ENCODE measurements around the gene HS6ST2.

The HS6ST2 gene

GRCh38 chrX:132594999-132595398 lies 363.4 kb downstream of the HS6ST2 start:
- H3K4me1 ChIP-seq (ENCODE audit: control insufficient read depth, low read depth, low read length) = no peaks in the 10 kb centered on the region
- peaks cover 4% of the 10 kb centered on the region for H3K9me3 ChIP-seq (ENCODE audit: control insufficient read depth, low read depth, low read length)
- no peaks in the 10 kb centered on the region for H3K36me3 ChIP-seq (ENCODE audit: control insufficient read depth, low read depth, low read length)
- no peaks in the 10 kb centered on the region for H3K27me3 ChIP-seq (ENCODE audit: control insufficient read depth, insufficient read depth, low read length)
- no peak overlapping the region for H3K4me3 ChIP-seq (ENCODE audit: low read length)
- H3K9ac ChIP-seq (ENCODE audit: low read length) = no peak overlapping the region
- no peak overlapping the region for H3K27ac ChIP-seq (ENCODE audit: low read length)

GRCh38 chrX:132594129-132594528 lies 364.3 kb downstream of the HS6ST2 start:
- H3K36me3 ChIP-seq (ENCODE audit: control insufficient read depth, low read depth, low read length) = no peaks in the 10 kb centered on the region
- H3K27ac ChIP-seq (ENCODE audit: low read length) = no peak overlapping the region
- H3K4me3 ChIP-seq (ENCODE audit: low read length) = no peak overlapping the region
- H3K9me3 ChIP-seq (ENCODE audit: control insufficient read depth, low read depth, low read length) = peaks cover 4% of the 10 kb centered on the region
- no peaks in the 10 kb centered on the region for H3K27me3 ChIP-seq (ENCODE audit: control insufficient read depth, insufficient read depth, low read length)
- H3K9ac ChIP-seq (ENCODE audit: low read length) = no peak overlapping the region
- no peaks in the 10 kb centered on the region for H3K4me1 ChIP-seq (ENCODE audit: control insufficient read depth, low read depth, low read length)

GRCh38 chrX:132592880-132593279 lies 365.5 kb downstream of the HS6ST2 start:
- H3K9ac ChIP-seq (ENCODE audit: low read length) = no peak overlapping the region
- H3K9me3 ChIP-seq (ENCODE audit: control insufficient read depth, low read depth, low read length) = peaks cover 4% of the 10 kb centered on the region
- no peak overlapping the region for H3K27ac ChIP-seq (ENCODE audit: low read length)
- H3K4me1 ChIP-seq (ENCODE audit: control insufficient read depth, low read depth, low read length) = no peaks in the 10 kb centered on the region
- H3K4me3 ChIP-seq (ENCODE audit: low read length) = no peak overlapping the region
- H3K36me3 ChIP-seq (ENCODE audit: control insufficient read depth, low read depth, low read length) = no peaks in the 10 kb centered on the region
- no peaks in the 10 kb centered on the region for H3K27me3 ChIP-seq (ENCODE audit: control insufficient read depth, insufficient read depth, low read length)

- Histone ChIP-seq H3K27me3 (ENCODE audit: control insufficient read depth, insufficient read depth, low read length) (no peaks in the 10 kb centered on the region), H3K9me3 (ENCODE audit: control insufficient read depth, low read depth, low read length) (peaks cover 2% of the 10 kb centered on the region), H3K27ac (ENCODE audit: low read length) (no peak overlapping the region)
Observed at GRCh38 chrX:132591719-132592275, 366.6 kb downstream of the HS6ST2 start.

GRCh38 chrX:132590350-132591026 lies 367.9 kb downstream of the HS6ST2 start:
- Histone ChIP-seq H3K36me3 (ENCODE audit: control insufficient read depth, low read depth, low read length) (no peaks in the 10 kb centered on the region), H3K9me3 (ENCODE audit: control insufficient read depth, low read depth, low read length) (no peaks in the 10 kb centered on the region), H3K9ac (ENCODE audit: low read length) (no peak overlapping the region), H3K4me1 (ENCODE audit: control insufficient read depth, low read depth, low read length) (no peaks in the 10 kb centered on the region), H3K27me3 (ENCODE audit: control insufficient read depth, insufficient read depth, low read length) (no peaks in the 10 kb centered on the region), H3K27ac (ENCODE audit: low read length) (no peak overlapping the region), H3K4me3 (ENCODE audit: low read length) (no peak overlapping the region)

More at GRCh38 chrX:132591719-132592275, 366.6 kb downstream of the HS6ST2 start:
- H3K4me1 ChIP-seq (ENCODE audit: control insufficient read depth, low read depth, low read length) = no peaks in the 10 kb centered on the region
- no peak overlapping the region for H3K4me3 ChIP-seq (ENCODE audit: low read length)
- H3K36me3 ChIP-seq (ENCODE audit: control insufficient read depth, low read depth, low read length) = no peaks in the 10 kb centered on the region
- H3K9ac ChIP-seq (ENCODE audit: low read length) = no peak overlapping the region

- Histone ChIP-seq H3K27me3 (ENCODE audit: control insufficient read depth, insufficient read depth, low read length) (no peaks in the 10 kb centered on the region), H3K9me3 (ENCODE audit: control insufficient read depth, low read depth, low read length) (no peaks in the 10 kb centered on the region)
Observed at GRCh38 chrX:132584936-132585335, 373.5 kb downstream of the HS6ST2 start.

GRCh38 chrX:132576939-132577338 lies 381.5 kb downstream of the HS6ST2 start:
- Histone ChIP-seq H3K27me3 (ENCODE audit: control insufficient read depth, insufficient read depth, low read length) (no peaks in the 10 kb centered on the region), H3K9me3 (ENCODE audit: control insufficient read depth, low read depth, low read length) (peaks cover 12% of the 10 kb centered on the region), H3K36me3 (ENCODE audit: control insufficient read depth, low read depth, low read length) (no peaks in the 10 kb centered on the region), H3K27ac (ENCODE audit: low read length) (no peak overlapping the region), H3K9ac (ENCODE audit: low read length) (no peak overlapping the region), H3K4me3 (ENCODE audit: low read length) (no peak overlapping the region), H3K4me1 (ENCODE audit: control insufficient read depth, low read depth, low read length) (no peaks in the 10 kb centered on the region)

More at GRCh38 chrX:132584936-132585335, 373.5 kb downstream of the HS6ST2 start:
- no peaks in the 10 kb centered on the region for H3K36me3 ChIP-seq (ENCODE audit: control insufficient read depth, low read depth, low read length)
- no peak overlapping the region for H3K27ac ChIP-seq (ENCODE audit: low read length)
- H3K4me1 ChIP-seq (ENCODE audit: control insufficient read depth, low read depth, low read length) = no peaks in the 10 kb centered on the region
- no peak overlapping the region for H3K4me3 ChIP-seq (ENCODE audit: low read length)
- no peak overlapping the region for H3K9ac ChIP-seq (ENCODE audit: low read length)
